Measurements from ENCODE around the gene LIMA1. TPM values are rescaled to one million over a fixed set of nuclear protein-coding genes. Genes with fewer than 3 reads are reported as not detected.
A peak's percentile ranks its signal among the peaks of the same experiment; 100 is the strongest.

Gene LIMA1
- total and polyA plus RNA-seq, 9 of the 15 experiments (the other 6 are each of a cell fraction or from before 2014, with no cell fraction given) = 20.2 to 37.8 (median 27.3) TPM

DNA sequence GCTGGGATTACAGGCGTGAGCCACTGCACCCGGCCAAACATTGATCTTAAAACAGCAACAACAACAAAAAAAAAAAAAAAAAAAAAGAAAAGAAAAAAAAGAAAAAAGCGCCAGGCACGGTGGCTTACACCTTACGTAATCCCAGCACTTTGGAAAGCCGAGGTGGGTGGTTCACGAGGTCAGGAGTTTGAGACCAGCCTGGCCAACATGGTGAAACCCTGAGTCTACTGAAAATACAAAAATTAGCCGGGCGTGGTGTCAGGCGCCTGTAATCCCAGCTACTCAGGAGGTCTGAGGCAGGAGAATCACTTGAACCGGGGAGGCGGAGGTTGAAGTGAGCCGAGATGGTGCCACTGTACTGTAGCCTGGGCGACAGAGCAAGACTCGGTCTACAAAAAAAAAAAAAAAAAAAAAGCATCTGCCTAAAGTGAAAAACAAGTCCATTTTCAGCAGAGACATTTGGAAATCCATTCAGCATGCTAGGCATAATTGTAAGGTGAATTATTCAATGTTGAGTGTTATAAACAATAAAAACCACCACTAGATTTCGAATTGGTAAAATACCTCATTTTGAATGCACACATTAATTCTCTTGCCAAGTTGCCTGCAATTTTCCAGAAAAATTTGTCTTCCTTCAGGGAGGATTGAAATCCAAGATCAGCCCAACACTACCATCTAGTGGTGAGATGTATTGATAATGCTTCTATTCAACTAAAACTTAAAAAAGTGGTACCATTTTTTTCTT is 108.2 kb downstream of the LIMA1 start (continued):
- TF ChIP-seq, protein P1, sequence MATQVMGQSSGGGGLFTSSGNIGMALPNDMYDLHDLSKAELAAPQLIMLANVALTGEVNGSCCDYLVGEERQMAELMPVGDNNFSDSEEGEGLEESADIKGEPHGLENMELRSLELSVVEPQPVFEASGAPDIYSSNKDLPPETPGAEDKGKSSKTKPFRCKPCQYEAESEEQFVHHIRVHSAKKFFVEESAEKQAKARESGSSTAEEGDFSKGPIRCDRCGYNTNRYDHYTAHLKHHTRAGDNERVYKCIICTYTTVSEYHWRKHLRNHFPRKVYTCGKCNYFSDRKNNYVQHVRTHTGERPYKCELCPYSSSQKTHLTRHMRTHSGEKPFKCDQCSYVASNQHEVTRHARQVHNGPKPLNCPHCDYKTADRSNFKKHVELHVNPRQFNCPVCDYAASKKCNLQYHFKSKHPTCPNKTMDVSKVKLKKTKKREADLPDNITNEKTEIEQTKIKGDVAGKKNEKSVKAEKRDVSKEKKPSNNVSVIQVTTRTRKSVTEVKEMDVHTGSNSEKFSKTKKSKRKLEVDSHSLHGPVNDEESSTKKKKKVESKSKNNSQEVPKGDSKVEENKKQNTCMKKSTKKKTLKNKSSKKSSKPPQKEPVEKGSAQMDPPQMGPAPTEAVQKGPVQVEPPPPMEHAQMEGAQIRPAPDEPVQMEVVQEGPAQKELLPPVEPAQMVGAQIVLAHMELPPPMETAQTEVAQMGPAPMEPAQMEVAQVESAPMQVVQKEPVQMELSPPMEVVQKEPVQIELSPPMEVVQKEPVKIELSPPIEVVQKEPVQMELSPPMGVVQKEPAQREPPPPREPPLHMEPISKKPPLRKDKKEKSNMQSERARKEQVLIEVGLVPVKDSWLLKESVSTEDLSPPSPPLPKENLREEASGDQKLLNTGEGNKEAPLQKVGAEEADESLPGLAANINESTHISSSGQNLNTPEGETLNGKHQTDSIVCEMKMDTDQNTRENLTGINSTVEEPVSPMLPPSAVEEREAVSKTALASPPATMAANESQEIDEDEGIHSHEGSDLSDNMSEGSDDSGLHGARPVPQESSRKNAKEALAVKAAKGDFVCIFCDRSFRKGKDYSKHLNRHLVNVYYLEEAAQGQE (IDR thresholded peaks at IDR 0.05; ENCODE audit: borderline replicate concordance) = peak; percentile 86
- TF ChIP-seq, protein P1 (CRISPR knock-in tag; IDR thresholded peaks at IDR 0.05; ENCODE audit: low read depth) = no peak
- TF ChIP-seq HNRNPH1 (optimal IDR thresholded peaks at IDR 0.05; ENCODE audit: low read depth, low read length) = no peak
- TF ChIP-seq, protein P2, sequence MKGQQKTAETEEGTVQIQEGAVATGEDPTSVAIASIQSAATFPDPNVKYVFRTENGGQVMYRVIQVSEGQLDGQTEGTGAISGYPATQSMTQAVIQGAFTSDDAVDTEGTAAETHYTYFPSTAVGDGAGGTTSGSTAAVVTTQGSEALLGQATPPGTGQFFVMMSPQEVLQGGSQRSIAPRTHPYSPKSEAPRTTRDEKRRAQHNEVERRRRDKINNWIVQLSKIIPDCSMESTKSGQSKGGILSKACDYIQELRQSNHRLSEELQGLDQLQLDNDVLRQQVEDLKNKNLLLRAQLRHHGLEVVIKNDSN (CRISPR knock-in tag; IDR thresholded peaks at IDR 0.05) = no peak
- TF ChIP-seq ZNF384 (IDR thresholded peaks at IDR 0.05; ENCODE audit: low read depth, low read length) = peak; percentile 68
- no peak for TF ChIP-seq PRMT5 (CRISPR knock-in tag; IDR thresholded peaks at IDR 0.05)
- TF ChIP-seq, protein P3, sequence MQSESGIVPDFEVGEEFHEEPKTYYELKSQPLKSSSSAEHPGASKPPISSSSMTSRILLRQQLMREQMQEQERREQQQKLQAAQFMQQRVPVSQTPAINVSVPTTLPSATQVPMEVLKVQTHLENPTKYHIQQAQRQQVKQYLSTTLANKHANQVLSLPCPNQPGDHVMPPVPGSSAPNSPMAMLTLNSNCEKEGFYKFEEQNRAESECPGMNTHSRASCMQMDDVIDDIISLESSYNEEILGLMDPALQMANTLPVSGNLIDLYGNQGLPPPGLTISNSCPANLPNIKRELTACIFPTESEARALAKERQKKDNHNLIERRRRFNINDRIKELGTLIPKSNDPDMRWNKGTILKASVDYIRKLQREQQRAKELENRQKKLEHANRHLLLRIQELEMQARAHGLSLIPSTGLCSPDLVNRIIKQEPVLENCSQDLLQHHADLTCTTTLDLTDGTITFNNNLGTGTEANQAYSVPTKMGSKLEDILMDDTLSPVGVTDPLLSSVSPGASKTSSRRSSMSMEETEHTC (IDR thresholded peaks at IDR 0.05) = no peak
- TF ChIP-seq MCM2 (IDR thresholded peaks at IDR 0.05; ENCODE audit: low read depth) = no peak
- TF ChIP-seq CBX3 (IDR thresholded peaks at IDR 0.05; ENCODE audit: borderline replicate concordance in 1 of 2, low read length in 2 of 2) = no peak
- no peak for TF ChIP-seq SUPT5H (IDR thresholded peaks at IDR 0.05)
- no peak for TF ChIP-seq KAT2B (IDR thresholded peaks at IDR 0.05; ENCODE audit: low read depth, low read length)
- TF ChIP-seq POLR2H (tag; IDR thresholded peaks at IDR 0.05; ENCODE audit: low read depth) = 0 out of 2 replicates have a peak, but pooled peaks have one; percentile 20
- TF ChIP-seq, protein P4, sequence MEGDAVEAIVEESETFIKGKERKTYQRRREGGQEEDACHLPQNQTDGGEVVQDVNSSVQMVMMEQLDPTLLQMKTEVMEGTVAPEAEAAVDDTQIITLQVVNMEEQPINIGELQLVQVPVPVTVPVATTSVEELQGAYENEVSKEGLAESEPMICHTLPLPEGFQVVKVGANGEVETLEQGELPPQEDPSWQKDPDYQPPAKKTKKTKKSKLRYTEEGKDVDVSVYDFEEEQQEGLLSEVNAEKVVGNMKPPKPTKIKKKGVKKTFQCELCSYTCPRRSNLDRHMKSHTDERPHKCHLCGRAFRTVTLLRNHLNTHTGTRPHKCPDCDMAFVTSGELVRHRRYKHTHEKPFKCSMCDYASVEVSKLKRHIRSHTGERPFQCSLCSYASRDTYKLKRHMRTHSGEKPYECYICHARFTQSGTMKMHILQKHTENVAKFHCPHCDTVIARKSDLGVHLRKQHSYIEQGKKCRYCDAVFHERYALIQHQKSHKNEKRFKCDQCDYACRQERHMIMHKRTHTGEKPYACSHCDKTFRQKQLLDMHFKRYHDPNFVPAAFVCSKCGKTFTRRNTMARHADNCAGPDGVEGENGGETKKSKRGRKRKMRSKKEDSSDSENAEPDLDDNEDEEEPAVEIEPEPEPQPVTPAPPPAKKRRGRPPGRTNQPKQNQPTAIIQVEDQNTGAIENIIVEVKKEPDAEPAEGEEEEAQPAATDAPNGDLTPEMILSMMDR (IDR thresholded peaks at IDR 0.05 in 2 of 3, conservative IDR thresholded peaks at IDR 0.05 in 1 of 3; ENCODE audit: insufficient read depth in 2 of 3, low read depth in 1 of 3, low read length in 3 of 3) = peak; percentile 52 to 87 (median 54); a peak in 5 of 6 replicates
- TF ChIP-seq YY1 (IDR thresholded peaks at IDR 0.05; ENCODE audit: borderline replicate concordance in 1 of 3, control insufficient read depth in 1 of 3, extremely low read depth in 1 of 3, insufficient read depth in 3 of 3, insufficient read length in 1 of 3, insufficient replicate concordance in 2 of 3, low read depth in 1 of 3, low read length in 2 of 3) = no peak
- TF ChIP-seq GATA2 (CRISPR knock-in tag; IDR thresholded peaks at IDR 0.05) = peak; percentile 82
